Activated CD4-positive, alpha-beta memory T cell treated with anti-CD3 and anti-CD28 coated beads for 36 hours (primary cell): ENCODE results near the gene ASB2. TPM values are rescaled to one million over a fixed set of nuclear protein-coding genes. Genes with fewer than 3 reads are reported as not detected.
A peak's percentile ranks its signal among the peaks of the same experiment; 100 is the strongest.

Source experiments
- CTCF ChIA-PET: fragments of 350-600 bp; sonication (Branson Sonifier 250); formaldehyde crosslinking; loops from one replicate; lab custom pipeline; 2021; ENCODE audit warnings: antibody characterized with exemption, inconsistent platforms; lab: Charles Lee
- POLR2A ChIA-PET: fragments of 350-600 bp; sonication (Branson Sonifier 250); formaldehyde crosslinking; loops from one replicate; lab custom pipeline; 2021; ENCODE audit warnings: antibody characterized with exemption; lab: Charles Lee
- DNase-seq: peaks from one replicate; pipeline ENCODE4 v3.0.0-alpha.2; 2020
- H3K27ac Mint-ChIP-seq: one replicate; pipeline ENCODE4 v1.8.0; 2021; ENCODE audit warnings: mixed read lengths
- H3K27me3 Mint-ChIP-seq: one replicate; pipeline ENCODE4 v1.8.0; 2021; ENCODE audit warnings: mixed read lengths
- H3K36me3 Mint-ChIP-seq: one replicate; pipeline ENCODE4 v1.8.0; 2021; ENCODE audit warnings: mixed read lengths
- H3K4me1 Mint-ChIP-seq: one replicate; pipeline ENCODE4 v1.8.0; 2021; ENCODE audit warnings: low read depth, mixed read lengths
- H3K4me3 Mint-ChIP-seq: one replicate; pipeline ENCODE4 v1.8.0; 2021; ENCODE audit warnings: mild to moderate bottlenecking, mixed read lengths
- H3K9me3 Mint-ChIP-seq: one replicate; pipeline ENCODE4 v1.8.0; 2021; ENCODE audit warnings: mixed read lengths
- intact Hi-C: fragments of 100-400 bp; cut with micrococcal nuclease; formaldehyde crosslinking; loops from one replicate; pipeline ENCODE4 v1.15.1; 2023
- total RNA-seq, 2 experiments: library from RNA; stranded (reverse); gene quantifications; one replicate each; pipeline ENCODE4 v1.2.3, GENCODE V29; 2021

Gene ASB2
- total RNA-seq, 2 experiments from 2014 or later = 40.6 to 44.6 TPM

DNA sequence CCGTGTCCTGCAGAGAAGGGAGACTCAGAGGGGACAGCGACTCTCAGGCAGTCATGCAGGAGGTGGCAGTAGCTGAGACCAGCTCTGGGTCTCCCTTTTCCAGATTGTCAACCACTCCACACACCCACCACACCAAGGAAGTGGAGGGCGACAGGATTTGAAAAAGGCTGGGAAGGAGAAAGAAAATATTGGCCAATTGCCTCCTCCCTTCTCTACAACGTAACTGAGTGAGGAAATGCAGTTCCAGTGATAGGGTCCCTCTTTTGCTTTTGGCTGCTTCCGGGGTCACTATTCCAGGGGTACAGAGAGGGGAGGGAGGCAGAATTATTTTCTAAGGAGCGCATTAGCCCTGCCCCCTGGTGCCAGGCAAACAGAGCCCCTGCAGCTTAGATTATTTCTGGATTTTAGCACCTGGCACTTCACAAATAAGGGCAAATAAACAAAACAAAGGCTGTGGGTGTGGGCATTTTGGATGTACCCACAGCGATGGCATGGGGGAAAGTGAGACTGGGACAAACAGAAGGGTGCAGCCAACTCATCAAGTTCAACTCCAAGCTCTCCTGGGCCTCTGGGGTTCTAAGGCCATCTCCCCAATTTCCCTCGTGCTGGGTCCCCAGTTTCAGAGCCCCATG is 20.4 kb downstream of the ASB2 start:
- no peak for DNase-seq
- peak overlapping the region; percentile 100 for H3K27ac Mint-ChIP-seq
- no peaks in the 10 kb centered on the region for H3K9me3 Mint-ChIP-seq
- H3K36me3 Mint-ChIP-seq = peaks cover 49% of the 10 kb centered on the region
- intact Hi-C loops = loop anchor here (1.0 to 10.0 kb wide), 4 partner anchors 7 to 751 kb away; partner anchors contain the start of genes GON7 and UBR7
- CTCF ChIA-PET = interaction anchor here (0.6 to 19.1 kb wide), 8 partner anchors 14 to 63 kb away, joined by 3 to 318 read pairs (median 4); partner anchors contain the start of gene CCDC197
- POLR2A ChIA-PET = interaction anchor here (0.6 to 15.8 kb wide), 9 partner anchors 9 to 45 kb away, joined by 3 to 447 read pairs (median 5); partner anchors contain the start of gene ASB2
- no peaks in the 10 kb centered on the region for H3K27me3 Mint-ChIP-seq
- peaks cover 95% of the 10 kb centered on the region for H3K4me1 Mint-ChIP-seq
- H3K4me3 Mint-ChIP-seq = peak overlapping the region; percentile 83

DNA sequence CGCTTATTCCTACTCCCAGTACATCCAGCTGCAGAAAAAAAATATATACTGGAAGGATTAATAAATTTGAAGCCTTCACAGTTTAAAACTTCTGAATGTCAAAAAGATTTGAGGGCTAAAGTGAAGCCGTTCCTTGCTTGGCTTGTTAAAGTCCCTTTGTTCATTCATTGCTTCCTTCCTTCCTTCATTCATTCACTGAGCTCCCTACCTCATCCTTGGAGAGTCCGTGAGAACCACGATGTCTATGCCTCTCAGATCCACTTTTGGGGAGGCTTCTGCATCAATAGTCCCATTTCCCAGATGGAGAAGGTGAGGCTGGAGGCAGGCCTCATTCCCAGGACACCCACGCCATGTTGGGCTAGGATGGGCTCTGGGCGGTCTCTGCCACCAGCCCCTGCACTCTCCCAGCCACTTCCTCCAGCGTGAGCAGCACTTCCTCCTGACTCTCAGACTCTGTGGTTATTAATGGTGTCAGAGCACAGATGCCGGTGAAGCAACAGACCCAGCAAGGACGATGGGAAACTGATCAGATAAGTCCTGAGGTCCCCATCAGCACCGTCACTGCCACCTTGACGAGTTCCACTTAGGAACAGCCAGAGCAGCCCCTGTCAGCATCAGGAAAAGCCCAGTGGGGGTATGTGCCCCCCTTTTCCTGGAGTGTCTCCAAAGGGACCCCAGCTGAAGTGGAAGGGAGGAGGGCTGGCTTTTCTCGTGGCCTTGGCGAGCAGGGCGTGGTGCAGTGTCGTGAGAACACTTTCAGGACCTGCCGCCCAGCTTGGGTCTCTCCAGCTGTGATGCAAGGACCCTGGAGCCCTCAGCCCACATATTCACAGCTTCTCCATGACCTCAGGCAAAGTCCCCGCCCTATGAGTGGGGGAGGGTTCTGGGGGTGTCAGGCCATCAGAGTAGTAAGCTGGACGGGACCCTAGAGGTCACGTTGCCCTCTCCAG is 21.2 kb downstream of the ASB2 start:
- CTCF ChIA-PET = interaction anchor here (0.8 to 19.1 kb wide), 7 partner anchors 15 to 181 kb away, joined by 3 to 318 read pairs (median 4); partner anchors contain the start of gene CCDC197
- DNase-seq = peak; percentile 72
- Mint-ChIP-seq H3K4me3 (peak overlapping the region; percentile 83), H3K27ac (peak overlapping the region; percentile 100), H3K36me3 (peaks cover 55% of the 10 kb centered on the region), H3K4me1 (peaks cover 96% of the 10 kb centered on the region), H3K27me3 (no peaks in the 10 kb centered on the region), H3K9me3 (no peaks in the 10 kb centered on the region)
- POLR2A ChIA-PET = interaction anchor here (1.0 to 15.8 kb wide), 7 partner anchors 12 to 45 kb away, joined by 3 to 447 read pairs (median 6); partner anchors contain the start of gene ASB2
- intact Hi-C loops = loop anchor here (1.0 to 10.0 kb wide), 4 partner anchors 8 to 750 kb away; partner anchors contain the start of genes GON7 and UBR7

DNA sequence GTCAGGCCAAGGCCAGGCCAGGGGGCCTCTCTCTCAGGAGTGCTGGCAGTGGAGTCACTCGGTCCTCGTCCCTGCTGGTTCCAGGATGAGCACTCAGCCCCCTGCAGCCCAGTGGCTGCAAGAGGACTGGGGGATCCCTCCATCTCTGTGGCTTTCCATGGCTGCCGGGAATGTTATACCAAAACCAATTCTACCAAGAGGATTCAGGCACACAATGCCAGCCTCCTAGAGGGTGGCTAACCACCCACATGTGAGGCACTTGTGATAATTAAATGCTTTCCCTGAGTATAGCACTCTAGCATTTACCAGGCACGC is 21.9 kb downstream of the ASB2 start:
- Mint-ChIP-seq H3K4me1 (peaks cover 89% of the 10 kb centered on the region), H3K4me3 (peak overlapping the region; percentile 83), H3K27ac (peak overlapping the region; percentile 100), H3K27me3 (no peaks in the 10 kb centered on the region), H3K36me3 (peaks cover 58% of the 10 kb centered on the region), H3K9me3 (no peaks in the 10 kb centered on the region)
- no peak for DNase-seq
- intact Hi-C loops = loop anchor here (2.0 to 10.0 kb wide), 3 partner anchors 14 to 750 kb away; partner anchors contain the start of genes GON7 and UBR7
- ChIA-PET POLR2A (interaction anchor here (1.5 to 15.8 kb wide), 5 partner anchors 14 to 46 kb away, joined by 3 to 447 read pairs (median 6); partner anchors contain the start of gene ASB2), CTCF (interaction anchor here (5.3 to 19.1 kb wide), 2 partner anchors 15 to 16 kb away, joined by 34 to 318 read pairs; no protein-coding TSS in a partner anchor)

DNA sequence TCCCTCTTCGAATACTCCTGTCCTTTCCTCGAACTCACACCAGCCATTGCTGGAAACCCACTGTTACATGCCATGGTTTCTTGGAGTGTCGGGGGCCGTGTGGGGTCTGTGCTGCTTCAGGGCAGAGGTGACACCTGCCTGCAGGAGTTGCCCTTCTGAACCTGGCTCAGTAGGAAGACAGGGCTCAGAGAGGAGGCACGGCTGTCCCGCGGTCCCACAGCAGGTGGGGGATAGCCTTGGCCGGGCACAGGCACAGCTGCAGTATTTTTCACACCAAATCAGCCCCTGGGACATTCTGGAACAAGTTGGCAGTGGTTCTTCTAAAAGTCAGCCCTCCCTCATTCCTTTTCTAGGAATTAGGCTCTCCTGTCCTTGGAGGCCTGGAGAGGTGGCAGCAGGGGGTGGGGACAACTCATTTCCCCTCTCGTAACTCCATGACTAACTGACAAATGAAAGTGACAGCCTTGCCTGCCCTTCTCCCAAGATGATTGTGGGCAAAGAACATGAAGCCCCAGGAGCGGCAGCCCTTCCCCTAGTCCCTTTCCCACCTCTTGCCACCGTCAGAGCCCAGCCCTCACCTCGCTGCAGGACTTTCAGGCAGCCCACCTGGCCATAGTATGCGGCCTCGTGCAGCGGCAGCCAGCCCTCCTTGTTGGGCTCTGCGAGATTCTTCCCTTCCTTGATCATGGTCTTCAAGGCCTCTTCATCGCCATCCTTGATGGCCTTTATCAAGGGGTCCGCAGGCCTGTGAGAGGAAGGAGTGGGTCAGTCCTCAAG is 22.4 kb downstream of the ASB2 start:
- intact Hi-C loops = loop anchor here (2.0 to 10.0 kb wide), 3 partner anchors 13 to 749 kb away; partner anchors contain the start of genes GON7 and UBR7
- Mint-ChIP-seq H3K4me1 (peaks cover 84% of the 10 kb centered on the region), H3K27ac (peak overlapping the region; percentile 100), H3K27me3 (no peaks in the 10 kb centered on the region), H3K4me3 (peak overlapping the region; percentile 83), H3K36me3 (peaks cover 56% of the 10 kb centered on the region), H3K9me3 (no peaks in the 10 kb centered on the region)
- ChIA-PET CTCF (interaction anchor here (0.6 to 19.1 kb wide), 8 partner anchors 9 to 75 kb away, joined by 3 to 318 read pairs (median 4); no protein-coding TSS in a partner anchor), POLR2A (interaction anchor here (1.3 to 15.8 kb wide), 4 partner anchors 9 to 47 kb away, joined by 5 to 447 read pairs (median 6); partner anchors contain the start of gene ASB2)
- DNase-seq = peak; percentile 61

DNA sequence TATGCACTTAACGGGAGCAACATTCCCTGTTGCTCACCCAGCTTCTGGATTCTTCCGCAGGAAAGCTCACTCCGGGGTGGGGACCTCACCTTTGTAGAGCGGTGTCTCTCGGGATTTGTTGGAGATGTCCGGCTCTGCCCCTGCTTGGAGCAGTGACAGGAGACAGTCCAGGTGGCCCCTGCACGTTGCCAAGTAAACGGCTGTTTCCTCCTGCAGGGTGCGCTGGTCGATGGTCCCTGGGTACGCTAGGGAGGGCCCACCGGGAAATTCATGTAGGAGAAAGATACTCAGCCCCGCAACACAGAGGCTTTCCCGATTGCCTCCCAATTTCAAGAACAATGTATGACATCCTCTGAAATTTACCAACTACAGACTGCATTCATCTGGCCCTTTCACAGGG is 23.1 kb downstream of the ASB2 start:
- POLR2A ChIA-PET = interaction anchor here (1.3 to 15.8 kb wide), 3 partner anchors 10 to 47 kb away, joined by 5 to 447 read pairs (median 6); partner anchors contain the start of gene ASB2
- intact Hi-C loops = loop anchor here (10.0 kb wide), 1 partner anchor 748 kb away; the partner anchor contains the start of genes GON7 and UBR7
- H3K4me1 Mint-ChIP-seq = peaks cover 78% of the 10 kb centered on the region

DNA sequence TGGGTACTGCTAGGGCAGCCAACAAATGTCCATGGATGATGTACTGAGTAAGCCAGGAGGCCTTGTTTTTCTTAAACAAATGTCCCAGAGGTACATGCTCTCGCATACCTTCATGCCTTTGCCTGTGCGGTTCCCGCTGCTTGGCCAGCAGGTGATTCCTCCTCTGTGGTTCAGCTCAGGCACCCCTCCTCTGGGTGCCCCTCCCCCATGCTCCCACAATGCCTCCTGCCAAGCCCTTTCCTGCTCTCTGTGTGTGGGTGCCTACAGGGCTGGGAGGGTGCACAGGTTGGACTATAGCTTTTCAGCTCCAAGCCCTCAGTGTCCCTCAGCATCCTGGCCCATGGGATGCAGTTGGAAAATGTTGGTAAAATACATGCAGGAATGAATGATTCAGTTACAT is 23.5 kb downstream of the ASB2 start:
- DNase-seq = no peak
- H3K9me3 Mint-ChIP-seq = no peaks in the 10 kb centered on the region
- no peaks in the 10 kb centered on the region for H3K27me3 Mint-ChIP-seq
- ChIA-PET POLR2A (interaction anchor here (1.3 to 15.8 kb wide), 3 partner anchors 10 to 47 kb away, joined by 5 to 447 read pairs (median 6); partner anchors contain the start of gene ASB2), CTCF (interaction anchor here (0.7 to 19.1 kb wide), 11 partner anchors 10 to 176 kb away, joined by 3 to 318 read pairs (median 4); no protein-coding TSS in a partner anchor)
- H3K4me1 Mint-ChIP-seq = peaks cover 74% of the 10 kb centered on the region
- H3K36me3 Mint-ChIP-seq = peaks cover 54% of the 10 kb centered on the region
- peak overlapping the region; percentile 70 for H3K27ac Mint-ChIP-seq
- intact Hi-C loops = loop anchor here (10.0 kb wide), 1 partner anchor 748 kb away; the partner anchor contains the start of genes GON7 and UBR7
- peak overlapping the region; percentile 83 for H3K4me3 Mint-ChIP-seq

More for the DNA sequence above, 23.1 kb downstream of the ASB2 start:
- no peaks in the 10 kb centered on the region for H3K9me3 Mint-ChIP-seq
- CTCF ChIA-PET = interaction anchor here (0.6 to 19.1 kb wide), 11 partner anchors 9 to 83 kb away, joined by 3 to 318 read pairs (median 3); no protein-coding TSS in a partner anchor
- peaks cover 56% of the 10 kb centered on the region for H3K36me3 Mint-ChIP-seq
- peak overlapping the region; percentile 70 for H3K27ac Mint-ChIP-seq
- no peak for DNase-seq
- peak overlapping the region; percentile 83 for H3K4me3 Mint-ChIP-seq
- H3K27me3 Mint-ChIP-seq = no peaks in the 10 kb centered on the region

DNA sequence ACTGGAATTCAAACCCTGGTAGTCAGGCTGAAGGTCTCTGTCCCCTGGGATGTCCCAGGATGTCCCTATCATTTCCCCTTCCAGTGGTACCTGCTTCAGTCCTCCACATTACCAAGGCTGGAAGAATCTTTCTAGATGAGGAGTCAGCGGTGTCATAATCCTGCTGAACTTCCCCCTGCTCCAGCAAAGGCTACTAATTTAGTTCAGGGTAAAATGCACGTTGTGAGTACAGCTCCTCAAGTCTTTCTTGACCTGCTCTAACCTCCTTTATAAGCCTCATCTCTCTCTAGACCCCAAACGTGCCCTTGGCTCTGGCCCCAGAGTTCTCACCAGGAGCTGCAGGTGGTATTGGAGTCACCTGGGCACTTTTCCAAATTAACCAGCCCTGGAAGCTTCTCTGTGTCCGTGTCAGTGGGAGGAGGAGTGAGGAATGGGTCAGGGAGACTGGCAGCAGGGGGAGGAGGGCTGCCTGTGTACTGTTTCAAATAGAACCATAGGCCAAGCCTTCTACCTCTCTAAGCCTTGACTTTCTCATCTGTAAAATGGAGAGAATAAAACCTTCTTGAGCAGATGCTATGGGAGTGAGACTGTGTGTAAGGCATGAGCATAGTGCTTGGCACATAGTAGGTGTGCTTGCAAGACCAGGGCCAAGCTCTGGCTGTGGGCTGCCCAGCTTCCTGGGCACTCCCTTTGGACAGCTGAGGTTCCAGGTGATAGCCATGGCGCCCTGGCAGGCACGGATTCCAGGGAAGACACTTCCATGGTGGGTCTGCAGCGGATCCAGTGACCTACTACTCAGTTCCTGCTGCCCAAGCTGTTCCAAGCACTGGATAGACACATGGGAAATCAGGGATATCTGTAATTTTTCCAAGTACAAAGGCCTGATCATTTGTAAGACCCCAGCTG is 24.5 kb downstream of the ASB2 start:
- ChIA-PET POLR2A (interaction anchor here (1.0 to 15.8 kb wide), 5 partner anchors 9 to 49 kb away, joined by 3 to 447 read pairs (median 6); partner anchors contain the start of gene ASB2), CTCF (interaction anchor here (0.9 to 19.1 kb wide), 10 partner anchors 12 to 177 kb away, joined by 3 to 318 read pairs (median 4); no protein-coding TSS in a partner anchor)
- intact Hi-C loops = loop anchor here (10.0 kb wide), 1 partner anchor 747 kb away; the partner anchor contains the start of genes GON7 and UBR7
- H3K27me3 Mint-ChIP-seq = no peaks in the 10 kb centered on the region
- peak overlapping the region; percentile 56 for H3K27ac Mint-ChIP-seq
- peaks cover 64% of the 10 kb centered on the region for H3K4me1 Mint-ChIP-seq
- peaks cover 49% of the 10 kb centered on the region for H3K36me3 Mint-ChIP-seq
- peak overlapping the region; percentile 83 for H3K4me3 Mint-ChIP-seq
- H3K9me3 Mint-ChIP-seq = no peaks in the 10 kb centered on the region
- DNase-seq = no peak

DNA sequence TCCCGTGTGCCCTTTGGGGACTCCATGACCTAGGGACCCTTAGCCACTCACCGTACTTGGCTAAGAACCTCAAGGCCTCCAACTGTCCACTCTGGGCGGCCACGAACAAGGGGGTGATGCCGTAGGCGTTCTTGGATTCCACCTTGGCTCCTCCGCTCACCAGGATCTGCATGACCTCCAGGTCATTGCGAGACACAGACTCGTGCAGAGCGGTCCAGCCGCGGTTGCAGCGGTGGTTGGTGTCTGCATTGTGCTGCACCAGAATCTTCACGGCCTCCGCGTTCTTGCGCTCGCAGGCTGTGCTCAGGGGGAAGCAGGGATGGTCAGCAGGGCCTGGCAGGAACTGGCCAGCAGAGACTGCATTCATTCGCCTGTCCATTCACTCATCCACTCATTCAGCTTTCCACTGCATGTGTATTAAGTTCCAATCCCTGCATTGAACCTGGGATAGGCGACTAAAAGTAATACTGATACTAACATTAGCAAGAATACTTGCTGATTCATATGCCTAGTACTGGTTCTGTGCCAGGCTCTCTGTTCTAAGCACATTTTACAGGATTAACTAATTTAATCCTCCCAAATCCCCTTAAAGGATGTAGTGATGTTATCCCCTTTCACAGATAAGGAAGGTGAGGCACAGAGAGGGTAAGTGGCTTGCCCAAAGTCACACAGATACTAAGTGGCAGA is 25.3 kb downstream of the ASB2 start:
- intact Hi-C loops = loop anchor here (10.0 kb wide), 1 partner anchor 746 kb away; the partner anchor contains the start of genes GON7 and UBR7
- Mint-ChIP-seq H3K9me3 (no peaks in the 10 kb centered on the region), H3K27ac (peak overlapping the region; percentile 56), H3K36me3 (peaks cover 48% of the 10 kb centered on the region), H3K4me1 (peaks cover 56% of the 10 kb centered on the region), H3K27me3 (no peaks in the 10 kb centered on the region), H3K4me3 (no peak overlapping the region)
- ChIA-PET POLR2A (interaction anchor here (1.0 to 15.8 kb wide), 4 partner anchors 10 to 50 kb away, joined by 3 to 447 read pairs (median 6); partner anchors contain the start of gene ASB2), CTCF (interaction anchor here (1.0 to 19.1 kb wide), 7 partner anchors 11 to 77 kb away, joined by 3 to 318 read pairs (median 5); no protein-coding TSS in a partner anchor)
- no peak for DNase-seq
